H1 (cell line): ENCODE data around the gene TMEM237. TPM values are rescaled to one million over a fixed set of nuclear protein-coding genes. Genes with fewer than 3 reads are reported as not detected.

Experiments
- CTCF ChIA-PET: fragments of 300-600 bp; sonication (Branson Sonifier 250); formaldehyde crosslinking; loops from one replicate; lab custom pipeline; 2021; ENCODE audit not compliant: partially characterized antibody; lab: Charles Lee
- POLR2A ChIA-PET: fragments of 300-600 bp; sonication (Branson Sonifier 250); formaldehyde crosslinking; loops from one replicate; lab custom pipeline; 2021; ENCODE audit warnings: inconsistent platforms; ENCODE audit not compliant: partially characterized antibody; lab: Charles Lee
- DNase-seq, 2 experiments: peaks; one replicate each; pipeline versions ENCODE4 v3.0.0 to v3.0.0-alpha.2; 2010 to 2022; ENCODE audit warnings: low spot score in 2 of 2, low read depth in 1 of 2, mixed read lengths in 1 of 2
- FAIRE-seq: peaks from 2 replicates; lab custom pipeline; 2011; peaks lifted over from hg19 to GRCh38; lab: Jason Lieb, UNC
- H2AFZ ChIP-seq: 2 replicates; pipeline ENCODE4 v1.8.1; 2012; ENCODE audit warnings: low read length, inconsistent platforms
- H2AK5ac ChIP-seq: 2 replicates; pipeline ENCODE4 v1.6.1; 2013; ENCODE audit warnings: low read depth, low read length
- H2BK120ac ChIP-seq: replicated peaks from 2 replicates; pipeline ENCODE3; 2013; ENCODE audit warnings: low read depth, low read length, inconsistent platforms
- H2BK12ac ChIP-seq: 2 replicates; pipeline ENCODE4 v1.6.1; 2013; ENCODE audit warnings: low read depth, low read length
- H2BK15ac ChIP-seq: 2 replicates; pipeline ENCODE4 v1.6.1; 2013; ENCODE audit warnings: low read length
- H2BK20ac ChIP-seq: 2 replicates; pipeline ENCODE4 v1.6.1; 2013; ENCODE audit warnings: low read length
- H2BK5ac ChIP-seq: 2 replicates; pipeline ENCODE4 v1.6.1; 2013; ENCODE audit warnings: low read depth, low read length
- H3K14ac ChIP-seq: 2 replicates; pipeline ENCODE4 v1.6.1; 2013; ENCODE audit warnings: inconsistent platforms; ENCODE audit not compliant: insufficient read length
- H3K18ac ChIP-seq: 2 replicates; pipeline ENCODE4 v1.6.1; 2013; ENCODE audit warnings: low read length; ENCODE audit errors: extremely low read depth
- H3K23ac ChIP-seq: 2 replicates; pipeline ENCODE4 v1.6.1; 2013; ENCODE audit warnings: inconsistent platforms; ENCODE audit not compliant: insufficient read length
- H3K23me2 ChIP-seq: 2 replicates; pipeline ENCODE4 v1.6.1; 2013; ENCODE audit warnings: low read depth, low read length
- H3K27ac ChIP-seq: 2 replicates; pipeline ENCODE4 v1.6.1; 2011; ENCODE audit warnings: low read depth, low read length, inconsistent platforms
- H3K27me3 ChIP-seq, 4 experiments: replicated peaks in 1 of 4; 1 replicate in 1 of 4; 2 replicates in 3 of 4; pipeline versions ENCODE4 v1.6.1 to v1.8.1; 2011 to 2013; ENCODE audit warnings: low read length in 3 of 4, mild to moderate bottlenecking in 3 of 4, inconsistent platforms in 2 of 4, mixed read lengths in 2 of 4, moderate library complexity in 1 of 4; ENCODE audit not compliant: control insufficient read depth in 3 of 4, insufficient read depth in 3 of 4; ENCODE audit errors: extremely low read depth in 1 of 4
- H3K36me3 ChIP-seq, 4 experiments: 2 replicates each; pipeline versions ENCODE4 v1.6.1 to v1.8.1; 2011 to 2013; ENCODE audit warnings: mild to moderate bottlenecking in 4 of 4, low read length in 3 of 4, moderate library complexity in 2 of 4, control low read depth in 1 of 4, inconsistent platforms in 1 of 4; ENCODE audit not compliant: insufficient read depth in 4 of 4, control insufficient read depth in 2 of 4
- H3K4ac ChIP-seq: replicated peaks from 2 replicates; pipeline ENCODE3; 2013; ENCODE audit warnings: low read length, low read depth, mixed read lengths, inconsistent platforms; ENCODE audit not compliant: insufficient read length
- H3K4me1 ChIP-seq, 4 experiments: replicated peaks in 1 of 4; 1 replicate in 1 of 4; 2 replicates in 3 of 4; pipeline versions ENCODE4 v1.6.1 to v1.8.1; 2011 to 2013; ENCODE audit warnings: low read length in 3 of 4, inconsistent platforms in 2 of 4, mixed read lengths in 1 of 4; ENCODE audit not compliant: insufficient read depth in 4 of 4, control insufficient read depth in 3 of 4
- H3K4me2 ChIP-seq, 2 experiments: 2 replicates each; pipeline versions ENCODE4 v1.6.1 to v1.8.1; 2011 to 2013; ENCODE audit warnings: low read depth in 2 of 2, low read length in 2 of 2, control low read depth in 1 of 2, inconsistent platforms in 1 of 2, mild to moderate bottlenecking in 1 of 2; ENCODE audit not compliant: insufficient read depth in 1 of 2
- H3K4me3 ChIP-seq, 4 experiments: fragments of 200-600, 300-600 bp in 1 of 4; sonication (generic), shearing (Covaris generic), sonication (Bioruptor Twin) in 1 of 4; 2 replicates each; pipeline versions ENCODE4 v1.5.1 to v1.8.1; 2011 to 2016; ENCODE audit warnings: low read length in 4 of 4, low read depth in 3 of 4, control low read depth in 2 of 4, inconsistent platforms in 2 of 4, mild to moderate bottlenecking in 2 of 4, mixed read lengths in 1 of 4, moderate library complexity in 1 of 4; ENCODE audit not compliant: insufficient read depth in 2 of 4; ENCODE audit errors: extremely low read depth in 1 of 4
- H3K56ac ChIP-seq: replicated peaks from 2 replicates; pipeline ENCODE3; 2013; ENCODE audit warnings: low read depth, mild to moderate bottlenecking, mixed read lengths, low read length, inconsistent platforms; ENCODE audit not compliant: insufficient read length
- H3K79me1 ChIP-seq: 2 replicates; pipeline ENCODE4 v1.6.1; 2013; ENCODE audit warnings: low read depth, low read length, control low read depth
- H3K79me2 ChIP-seq, 2 experiments: 2 replicates each; pipeline versions ENCODE4 v1.6.1 to v1.8.1; 2012 to 2013; ENCODE audit warnings: low read length in 2 of 2, mild to moderate bottlenecking in 2 of 2, inconsistent platforms in 1 of 2; ENCODE audit not compliant: insufficient read depth in 2 of 2, control insufficient read depth in 1 of 2
- H3K9ac ChIP-seq, 4 experiments: replicated peaks in 1 of 4; 1 replicate in 1 of 4; 2 replicates in 3 of 4; pipeline versions ENCODE4 v1.6.1 to v1.8.1; 2011 to 2013; ENCODE audit warnings: low read depth in 3 of 4, low read length in 3 of 4, control low read depth in 2 of 4, mild to moderate bottlenecking in 2 of 4, moderate library complexity in 2 of 4, inconsistent platforms in 1 of 4; ENCODE audit errors: extremely low read depth in 1 of 4
- H3K9me3 ChIP-seq, 2 experiments: 2 replicates each; pipeline versions ENCODE4 v1.6.1 to v1.8.1; 2012 to 2013; ENCODE audit warnings: mild to moderate bottlenecking in 2 of 2, moderate library complexity in 2 of 2, control low read depth in 1 of 2, inconsistent platforms in 1 of 2, low read depth in 1 of 2, low read length in 1 of 2, mixed read lengths in 1 of 2; ENCODE audit not compliant: insufficient read depth in 2 of 2
- H4K20me1 ChIP-seq, 2 experiments: replicated peaks in 1 of 2; 2 replicates each; pipeline versions ENCODE3 to v1.8.1; 2011 to 2013; ENCODE audit warnings: inconsistent platforms in 2 of 2, low read length in 2 of 2, mild to moderate bottlenecking in 1 of 2; ENCODE audit not compliant: insufficient read depth in 2 of 2, control insufficient read depth in 1 of 2
- H4K5ac ChIP-seq: 2 replicates; pipeline ENCODE4 v1.6.1; 2013; ENCODE audit warnings: low read length, low read depth, mixed read lengths, inconsistent platforms; ENCODE audit not compliant: insufficient read length
- H4K8ac ChIP-seq: 2 replicates; pipeline ENCODE4 v1.8.0; 2013; ENCODE audit warnings: mild to moderate bottlenecking, moderate library complexity, low read length, inconsistent platforms; ENCODE audit not compliant: insufficient read depth; ENCODE audit errors: extremely low read depth
- H4K91ac ChIP-seq: replicated peaks from 2 replicates; pipeline ENCODE3; 2013; ENCODE audit warnings: low read length, mixed read lengths, inconsistent platforms; ENCODE audit not compliant: insufficient read length
- EGR1 ChIP-seq: IDR thresholded peaks from 2 replicates; pipeline ENCODE4 v1.6.1; 2011; ENCODE audit warnings: low read depth, low read length, borderline replicate concordance
- SP2 ChIP-seq: IDR thresholded peaks from 2 replicates; pipeline ENCODE4 v1.6.1; 2012; ENCODE audit warnings: mild to moderate bottlenecking, low read length, inconsistent platforms
- WGBS, 2 experiments: shearing (Covaris generic) in 1 of 2; methylation state at CpG; one replicate each; pipeline versions ENCODE4 v1.1.6 to v1.1.7; 2013 to 2015; ENCODE audit warnings: low lambda C conversion rate in 2 of 2, mixed read lengths in 2 of 2, inconsistent platforms in 1 of 2, low coverage in 1 of 2, missing lambda C conversion rate in 1 of 2; ENCODE audit not compliant: insufficient replicate concordance in 2 of 2, insufficient coverage in 1 of 2, insufficient read length in 1 of 2; ENCODE audit errors: extremely low coverage in 1 of 2, missing lambda C conversion rate in 1 of 2; 5-methylcytosine and 5-hydroxymethylcytosine counted together
- polyA plus RNA-seq, 7 experiments: library from polyadenylated mRNA; depleted of rRNA in 3 of 7; stranded (reverse) in 5 of 7; unstranded in 2 of 7; fragments of >200 nt in 5 of 7; fragments of 200-250 nt in 2 of 7; gene quantifications; 1 replicate in 5 of 7; 2 replicates in 1 of 7; 4 replicates in 1 of 7; pipeline versions ENCODE4 v1.2.1 to v1.2.3, GENCODE V29; 2011 to 2013; ENCODE audit warnings: missing spikeins in 2 of 7, mixed read lengths in 2 of 7
- total RNA-seq: library from RNA; stranded (reverse); fragmentation: NEBNext Ultra II Directional; extraction: Animal tissue kit (Norgen Biotek cat#: 25700); gene quantifications from 2 replicates; pipeline ENCODE4 v1.2.1, GENCODE V29; 2021
- TF ChIP-seq, protein P1 (sequence below): IDR thresholded peaks from 2 replicates; pipeline ENCODE4 v1.6.1; 2011; ENCODE audit warnings: low read length, improper control_type of control experiment

Gene TMEM237
- total and polyA plus RNA-seq, 2 of the 8 experiments (the other 6 are each of a cell fraction or from before 2014, with no cell fraction given): 26.1 to 41.0 TPM

DNA sequence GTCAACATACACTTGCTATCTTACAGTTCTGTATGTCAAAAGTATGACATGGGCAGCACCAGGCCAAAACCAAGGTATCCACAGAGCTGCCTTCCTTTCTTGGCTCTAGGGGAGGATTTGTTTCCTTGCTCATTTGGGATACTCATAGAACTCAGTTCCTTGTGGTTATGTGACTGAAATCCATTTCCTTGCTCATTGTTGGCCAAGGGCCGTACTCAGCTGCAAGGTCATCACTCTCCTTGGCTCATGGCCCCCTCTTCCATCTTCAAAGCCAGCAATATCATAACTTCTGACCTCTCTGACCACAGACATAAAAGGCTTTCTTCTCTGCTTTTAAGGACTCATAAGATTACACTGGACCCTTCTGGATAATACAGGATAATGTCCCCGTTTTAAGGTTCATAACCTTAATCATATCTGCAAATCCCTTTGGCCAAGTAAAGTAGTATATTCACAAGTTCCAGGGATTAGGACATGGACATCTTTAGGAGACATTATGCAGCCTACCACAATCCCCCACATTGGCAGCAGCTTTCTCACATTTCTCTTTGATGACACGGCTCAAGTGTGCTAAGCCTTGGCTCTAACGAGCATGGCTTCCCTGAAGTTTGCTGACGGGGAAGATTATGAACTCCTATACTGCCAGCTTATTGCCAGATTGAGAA lies 20.9 kb downstream of the TMEM237 start:
- no peaks in the 10 kb centered on the region; the same call in 1 of the 2 replicates for H3K23me2 ChIP-seq
- no peak overlapping the region for H4K5ac ChIP-seq
- H3K79me1 ChIP-seq: no peaks in the 10 kb centered on the region
- no peak overlapping the region for H4K8ac ChIP-seq
- H4K91ac ChIP-seq: no peak overlapping the region
- H2AK5ac ChIP-seq: no peak overlapping the region
- TF ChIP-seq SP2 (no peak), EGR1 (no peak)
- TF ChIP-seq, protein P1, sequence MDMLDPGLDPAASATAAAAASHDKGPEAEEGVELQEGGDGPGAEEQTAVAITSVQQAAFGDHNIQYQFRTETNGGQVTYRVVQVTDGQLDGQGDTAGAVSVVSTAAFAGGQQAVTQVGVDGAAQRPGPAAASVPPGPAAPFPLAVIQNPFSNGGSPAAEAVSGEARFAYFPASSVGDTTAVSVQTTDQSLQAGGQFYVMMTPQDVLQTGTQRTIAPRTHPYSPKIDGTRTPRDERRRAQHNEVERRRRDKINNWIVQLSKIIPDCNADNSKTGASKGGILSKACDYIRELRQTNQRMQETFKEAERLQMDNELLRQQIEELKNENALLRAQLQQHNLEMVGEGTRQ: no peak
- TF ChIP-seq, all 59 proteins: peak for 0
- Histone ChIP-seq H3K4me2 (no peak overlapping the region), H3K36me3 (peaks cover 3 to 42% (median 13%) of the 10 kb centered on the region in 4 experiments; a peak in 7 of 8 replicates), H2BK20ac (no peak overlapping the region), H2BK120ac (no peak overlapping the region), H3K4me3 (no peak overlapping the region), H3K4ac (no peak overlapping the region), H3K18ac (no peak overlapping the region), H3K79me2 (no peaks in the 10 kb centered on the region), H2BK5ac (no peak overlapping the region; the same call in 1 of the 2 replicates), H3K23ac (no peak overlapping the region), H2AFZ (no peak overlapping the region), H3K4me1 (no peaks in the 10 kb centered on the region), H2BK12ac (no peak overlapping the region), H3K9ac (no peak overlapping the region), H3K27ac (no peak overlapping the region), H2BK15ac (no peak overlapping the region), H3K14ac (no peak overlapping the region), H4K20me1 (no peaks in the 10 kb centered on the region), H3K27me3 (no peaks in the 10 kb centered on the region), H3K56ac (no peak overlapping the region), H3K9me3 (no peaks in the 10 kb centered on the region)
- FAIRE-seq: no peak
- ChIA-PET POLR2A (interaction anchor here (0.7 kb wide), 1 partner anchor 1006 kb away, joined by 4 read pairs; no protein-coding TSS in a partner anchor), CTCF (interaction anchor here (0.6 to 1.7 kb wide), 5 partner anchors 10 to 871 kb away, joined by 3 to 5 read pairs (median 3); no protein-coding TSS in a partner anchor)
- DNase-seq: no peak
- WGBS, 2 experiments: 86% methylated on average over 5 of the region's 5 CpGs; no CpG with 5 or more reads in 1 of the 2 experiments
